Transverse colon (tissue), 4 donors: ENCODE measurements around the gene PCDHA1. TPM values are rescaled to one million over a fixed set of nuclear protein-coding genes. Genes with fewer than 3 reads are reported as not detected.
"Not testable (repeated sequence)": the region's sequence is repeated elsewhere in the genome, so short reads cannot be mapped to it uniquely, and the experiment has no call there.

Source experiments
- DNase-seq: peaks from one replicate; pipeline ENCODE4 v3.0.0-alpha.2; 2019
- H3K27ac ChIP-seq, 4 donors: fragments of 200-600 bp; sonication (generic); 2 replicates each; pipeline ENCODE4 v1.5.1; 2016 to 2018; ENCODE audit warnings: inconsistent platforms in 4 of 4
- H3K27me3 ChIP-seq: fragments of 200-600 bp; sonication (generic); 2 replicates; pipeline ENCODE4 v1.5.1; 2017; ENCODE audit warnings: inconsistent platforms
- H3K36me3 ChIP-seq, 4 donors: fragments of 200-600 bp; sonication (generic); 2 replicates each; pipeline ENCODE4 v1.5.1; 2017 to 2019; ENCODE audit warnings: inconsistent platforms in 4 of 4
- H3K4me1 ChIP-seq, 4 donors: fragments of 200-600 bp; sonication (generic); 2 replicates each; pipeline ENCODE4 v1.5.1; 2017 to 2020; ENCODE audit warnings: inconsistent platforms in 4 of 4
- H3K4me3 ChIP-seq, 4 donors: fragments of 200-600 bp; sonication (generic); 1 replicate in 1 of 4; 2 replicates in 3 of 4; pipeline versions ENCODE4 v1.5.1 to v1.6.1; 2017 to 2019; ENCODE audit warnings: inconsistent platforms in 4 of 4
- H3K9me3 ChIP-seq, 2 donors: fragments of 200-600 bp; sonication (generic); 2 replicates each; pipeline ENCODE4 v1.5.1; 2017 to 2019; ENCODE audit warnings: inconsistent platforms in 2 of 2
- EP300 ChIP-seq: sonication (generic); formaldehyde crosslinking; IDR thresholded peaks from one replicate; pipeline ENCODE4 v1.6.1; 2017; ENCODE audit warnings: antibody characterized with exemption, low read depth
- POLR2A ChIP-seq: fragments of 450-650 bp; IDR thresholded peaks from one replicate; pipeline ENCODE4 v1.6.1; 2016; ENCODE audit warnings: antibody characterized with exemption, mild to moderate bottlenecking, moderate library complexity
- POLR2AphosphoS5 ChIP-seq, 3 donors: sonication (generic); formaldehyde crosslinking; IDR thresholded peaks; one replicate each; pipeline ENCODE4 v1.6.1; 2016; ENCODE audit warnings: antibody characterized with exemption in 3 of 3
- WGBS, 2 donors: methylation state at CpG; one replicate each; pipeline ENCODE4 v1.1.5; 2018; ENCODE audit warnings: low coverage in 1 of 2; 5-methylcytosine and 5-hydroxymethylcytosine counted together
- in situ Hi-C, 4 donors: fragments of 200-750 bp; cut with MboI; loops; one replicate each; pipeline versions ENCODE4 v1.15.0 to v1.15.1; 2017; ENCODE audit warnings: low sequenced_read_pairs in 3 of 4, low pct_ligation_motif_present in 1 of 4, low pct_unique_long_range_greater_than_20kb in 1 of 4
- intact Hi-C: fragments of 100-400 bp; cut with DNase I; formaldehyde crosslinking; loops from one replicate; pipeline ENCODE4 v1.15.1; 2023; ENCODE audit warnings: low total_unique reads
- total RNA-seq, 4 donors: library from RNA; depleted of rRNA; stranded (reverse); fragments of >200 nt; gene quantifications; one replicate each; pipeline ENCODE4 v1.1.0, GENCODE V29; 2016
- TF ChIP-seq, protein P1 (sequence below), 5 experiments: fragments of 200-600 bp in 3 of 5; fragments of 450-650 bp in 2 of 5; sonication (generic) in 3 of 5; IDR thresholded peaks; 1 replicate in 2 of 5; 2 replicates in 3 of 5; pipeline ENCODE4 v1.5.1; 2016 to 2017; ENCODE audit warnings: antibody characterized with exemption in 5 of 5, inconsistent platforms in 3 of 5, mild to moderate bottlenecking in 2 of 5, moderate library complexity in 1 of 5

The PCDHA1 gene
- total RNA-seq, 4 donors from 2014 or later = 0.14 TPM; not detected in 3

- Histone ChIP-seq H3K27me3 (peaks cover 36% of the 10 kb centered on the region), H3K27ac (no peak overlapping the region), H3K4me1 (no peaks in the 10 kb centered on the region), H3K36me3 (no peaks in the 10 kb centered on the region), H3K9me3 (peaks cover 11 to 41% of the 10 kb centered on the region in 2 donors), H3K4me3 (no peak overlapping the region)
- WGBS, 2 donors = 22 to 44% methylated on average over 2 of the region's 2 CpGs
- intact Hi-C loops = no loop called here
- TF ChIP-seq EP300 = no peak
- TF ChIP-seq POLR2A = no peak
- TF ChIP-seq POLR2AphosphoS5 (IDR thresholded peaks at IDR 0.05) = no peak
- in situ Hi-C loops = no loop called here
- no peak for DNase-seq
Measured at GRCh38 chr5:140791089-140791488, 5.1 kb downstream of the PCDHA1 start.

- Histone ChIP-seq H3K4me3 (no peak within 1 kb of the TSS), H3K27ac (no peak within 1 kb of the TSS), H3K36me3 (no peaks in the 10 kb centered on the region), H3K27me3 (peaks cover 25% of the 10 kb centered on the region), H3K9me3 (peaks cover 11 to 32% of the 10 kb centered on the region in 2 donors), H3K4me1 (no peaks in the 10 kb centered on the region)
- intact Hi-C loops (no loop called here), in situ Hi-C loops (no loop called here)
- WGBS, 2 donors = 27 to 56% methylated on average over 3 to 27 of the region's 27 CpGs
- DNase-seq = no peak
- TF ChIP-seq POLR2A (no peak), POLR2AphosphoS5 (IDR thresholded peaks at IDR 0.05) (no peak), EP300 (no peak)
- TF ChIP-seq, protein P1, sequence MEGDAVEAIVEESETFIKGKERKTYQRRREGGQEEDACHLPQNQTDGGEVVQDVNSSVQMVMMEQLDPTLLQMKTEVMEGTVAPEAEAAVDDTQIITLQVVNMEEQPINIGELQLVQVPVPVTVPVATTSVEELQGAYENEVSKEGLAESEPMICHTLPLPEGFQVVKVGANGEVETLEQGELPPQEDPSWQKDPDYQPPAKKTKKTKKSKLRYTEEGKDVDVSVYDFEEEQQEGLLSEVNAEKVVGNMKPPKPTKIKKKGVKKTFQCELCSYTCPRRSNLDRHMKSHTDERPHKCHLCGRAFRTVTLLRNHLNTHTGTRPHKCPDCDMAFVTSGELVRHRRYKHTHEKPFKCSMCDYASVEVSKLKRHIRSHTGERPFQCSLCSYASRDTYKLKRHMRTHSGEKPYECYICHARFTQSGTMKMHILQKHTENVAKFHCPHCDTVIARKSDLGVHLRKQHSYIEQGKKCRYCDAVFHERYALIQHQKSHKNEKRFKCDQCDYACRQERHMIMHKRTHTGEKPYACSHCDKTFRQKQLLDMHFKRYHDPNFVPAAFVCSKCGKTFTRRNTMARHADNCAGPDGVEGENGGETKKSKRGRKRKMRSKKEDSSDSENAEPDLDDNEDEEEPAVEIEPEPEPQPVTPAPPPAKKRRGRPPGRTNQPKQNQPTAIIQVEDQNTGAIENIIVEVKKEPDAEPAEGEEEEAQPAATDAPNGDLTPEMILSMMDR (IDR thresholded peaks at IDR 0.05) = no peak
Measured at GRCh38 chr5:140794595-140795258, 8.8 kb downstream of the PCDHA1 start, which contains the start of gene PCDHA2. PCDHA2 (plus strand) TSS chr5:140794852.

- WGBS, 2 donors = 52 to 55% methylated on average over 6 to 15 of the region's 15 CpGs
- H3K27ac ChIP-seq = no peak overlapping the region
- in situ Hi-C loops = no loop called here
- TF ChIP-seq, protein P1 (IDR thresholded peaks at IDR 0.05) = no peak
- no peak for TF ChIP-seq EP300
- no peak for TF ChIP-seq POLR2AphosphoS5 (IDR thresholded peaks at IDR 0.05)
- no peak for TF ChIP-seq POLR2A
- peaks cover 24% of the 10 kb centered on the region for H3K27me3 ChIP-seq
- intact Hi-C loops = no loop called here
- no peaks in the 10 kb centered on the region for H3K36me3 ChIP-seq
- peaks cover 11 to 33% of the 10 kb centered on the region in 2 donors for H3K9me3 ChIP-seq
- DNase-seq = no peak
- H3K4me1 ChIP-seq = no peaks in the 10 kb centered on the region
- no peak overlapping the region for H3K4me3 ChIP-seq
Measured at GRCh38 chr5:140795259-140795641, 9.3 kb downstream of the PCDHA1 start.

- intact Hi-C loops = not testable (repeated sequence)
Measured at GRCh38 chr5:140796072-140796717, 10.3 kb downstream of the PCDHA1 start.

DNA sequence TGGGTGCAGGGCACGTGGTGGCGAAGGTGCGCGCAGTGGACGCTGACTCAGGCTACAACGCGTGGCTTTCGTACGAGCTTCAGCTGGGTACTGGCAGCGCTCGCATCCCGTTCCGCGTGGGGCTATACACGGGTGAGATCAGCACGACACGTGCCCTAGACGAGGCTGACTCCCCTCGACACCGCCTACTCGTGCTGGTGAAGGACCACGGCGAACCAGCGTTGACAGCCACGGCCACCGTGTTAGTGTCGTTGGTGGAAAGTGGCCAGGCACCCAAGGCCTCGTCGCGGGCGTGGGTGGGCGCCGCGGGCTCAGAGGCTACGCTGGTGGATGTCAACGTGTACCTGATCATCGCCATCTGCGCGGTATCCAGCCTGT is 10.8 kb downstream of the PCDHA1 start:
- WGBS, 2 donors = 89% methylated on average over 29 of the region's 39 CpGs; no CpG with 5 or more reads in 1 of the 2 donors
- no peak overlapping the region for H3K4me3 ChIP-seq
- TF ChIP-seq, protein P1 (IDR thresholded peaks at IDR 0.05) = no peak
- TF ChIP-seq POLR2A (no peak), EP300 (no peak), POLR2AphosphoS5 (IDR thresholded peaks at IDR 0.05) (no peak)
- no peak overlapping the region for H3K27ac ChIP-seq
- no peaks in the 10 kb centered on the region for H3K36me3 ChIP-seq
- peaks cover 15 to 42% of the 10 kb centered on the region in 2 donors for H3K9me3 ChIP-seq
- H3K27me3 ChIP-seq = peaks cover 24% of the 10 kb centered on the region
- no peaks in the 10 kb centered on the region for H3K4me1 ChIP-seq
- DNase-seq = no peak
- in situ Hi-C loops (no loop called here), intact Hi-C loops (no loop called here)

More at GRCh38 chr5:140796072-140796717, 10.3 kb downstream of the PCDHA1 start:
- DNase-seq, in situ Hi-C loops, H3K36me3 ChIP-seq, H3K4me1 ChIP-seq, H3K27ac ChIP-seq, H3K4me3 ChIP-seq: not testable (repeated sequence)
- Histone ChIP-seq H3K27me3 (peaks cover 24% of the 10 kb centered on the region), H3K9me3 (peaks cover 15 to 37% of the 10 kb centered on the region in 2 donors)
- WGBS, 2 donors = 79 to 88% methylated on average over 17 to 66 of the region's 72 CpGs
